Measurements from ENCODE around the gene PMM2. TPM values are rescaled to one million over a fixed set of nuclear protein-coding genes. Genes with fewer than 3 reads are reported as not detected.

The PMM2 gene
- total RNA-seq, 4 donors from 2014 or later = 10.4 to 20.9 (median 16.6) TPM

DNA sequence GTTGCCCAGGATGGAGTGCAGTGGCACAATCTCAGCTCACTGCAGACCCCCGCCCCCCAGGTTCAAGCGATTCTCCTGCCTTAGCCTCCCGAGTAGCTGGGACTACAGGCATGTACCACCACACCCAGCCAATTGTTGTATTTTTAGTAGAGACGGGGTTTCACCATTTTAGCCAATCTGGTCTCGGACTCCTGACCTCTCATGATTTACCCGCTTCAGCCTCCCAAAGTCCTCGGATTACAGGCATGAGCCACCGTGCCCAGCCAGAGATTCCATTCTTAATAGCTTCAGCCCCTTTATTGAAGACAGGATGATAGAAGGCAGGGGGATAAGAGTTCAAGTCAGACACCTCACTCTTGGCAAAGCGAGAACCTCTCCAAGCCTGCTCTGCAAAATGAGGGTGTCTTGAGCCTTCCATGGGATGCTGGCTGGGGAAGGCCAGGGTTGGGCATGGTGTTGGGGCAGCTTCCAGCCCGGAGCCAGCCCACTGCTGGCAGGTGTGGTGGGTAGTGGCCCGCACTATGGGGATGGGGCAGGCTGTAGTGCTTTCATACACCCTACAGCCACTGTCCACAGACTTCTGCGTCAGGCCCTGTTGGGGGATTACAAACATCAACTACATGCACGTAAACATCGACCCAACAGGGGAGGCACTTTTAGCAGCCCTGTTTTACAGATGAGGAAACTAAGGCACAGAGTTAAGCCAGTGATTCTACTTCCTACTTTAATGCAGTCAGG is 67.7 kb downstream of the PMM2 start:
- in situ Hi-C loops (cut with MboI; ENCODE audit: low sequenced_read_pairs in 4 of 4) = no loop called here
- TF ChIP-seq POLR2A (IDR thresholded peaks at IDR 0.05) = no peak
- TF ChIP-seq, protein P1, sequence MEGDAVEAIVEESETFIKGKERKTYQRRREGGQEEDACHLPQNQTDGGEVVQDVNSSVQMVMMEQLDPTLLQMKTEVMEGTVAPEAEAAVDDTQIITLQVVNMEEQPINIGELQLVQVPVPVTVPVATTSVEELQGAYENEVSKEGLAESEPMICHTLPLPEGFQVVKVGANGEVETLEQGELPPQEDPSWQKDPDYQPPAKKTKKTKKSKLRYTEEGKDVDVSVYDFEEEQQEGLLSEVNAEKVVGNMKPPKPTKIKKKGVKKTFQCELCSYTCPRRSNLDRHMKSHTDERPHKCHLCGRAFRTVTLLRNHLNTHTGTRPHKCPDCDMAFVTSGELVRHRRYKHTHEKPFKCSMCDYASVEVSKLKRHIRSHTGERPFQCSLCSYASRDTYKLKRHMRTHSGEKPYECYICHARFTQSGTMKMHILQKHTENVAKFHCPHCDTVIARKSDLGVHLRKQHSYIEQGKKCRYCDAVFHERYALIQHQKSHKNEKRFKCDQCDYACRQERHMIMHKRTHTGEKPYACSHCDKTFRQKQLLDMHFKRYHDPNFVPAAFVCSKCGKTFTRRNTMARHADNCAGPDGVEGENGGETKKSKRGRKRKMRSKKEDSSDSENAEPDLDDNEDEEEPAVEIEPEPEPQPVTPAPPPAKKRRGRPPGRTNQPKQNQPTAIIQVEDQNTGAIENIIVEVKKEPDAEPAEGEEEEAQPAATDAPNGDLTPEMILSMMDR (IDR thresholded peaks at IDR 0.05 in 4 of 5, conservative IDR thresholded peaks at IDR 0.05 in 1 of 5) = no peak
- ATAC-seq (no peak), DNase-seq (no peak)
- H3K36me3 ChIP-seq = no peaks in the 10 kb centered on the region
- no peaks in the 10 kb centered on the region for H3K9me3 ChIP-seq
- H3K4me1 ChIP-seq = peaks cover 35 to 39% of the 10 kb centered on the region in 2 donors
- no peak overlapping the region for H3K4me3 ChIP-seq
- peak overlapping the region; percentile 2 to 80 (median 50) for H3K27ac ChIP-seq
- intact Hi-C loops (cut with DNase I; ENCODE audit: low total_unique reads) = no loop called here
- H3K27me3 ChIP-seq = peaks cover 32 to 37% (median 34%) of the 10 kb centered on the region in 3 donors

DNA sequence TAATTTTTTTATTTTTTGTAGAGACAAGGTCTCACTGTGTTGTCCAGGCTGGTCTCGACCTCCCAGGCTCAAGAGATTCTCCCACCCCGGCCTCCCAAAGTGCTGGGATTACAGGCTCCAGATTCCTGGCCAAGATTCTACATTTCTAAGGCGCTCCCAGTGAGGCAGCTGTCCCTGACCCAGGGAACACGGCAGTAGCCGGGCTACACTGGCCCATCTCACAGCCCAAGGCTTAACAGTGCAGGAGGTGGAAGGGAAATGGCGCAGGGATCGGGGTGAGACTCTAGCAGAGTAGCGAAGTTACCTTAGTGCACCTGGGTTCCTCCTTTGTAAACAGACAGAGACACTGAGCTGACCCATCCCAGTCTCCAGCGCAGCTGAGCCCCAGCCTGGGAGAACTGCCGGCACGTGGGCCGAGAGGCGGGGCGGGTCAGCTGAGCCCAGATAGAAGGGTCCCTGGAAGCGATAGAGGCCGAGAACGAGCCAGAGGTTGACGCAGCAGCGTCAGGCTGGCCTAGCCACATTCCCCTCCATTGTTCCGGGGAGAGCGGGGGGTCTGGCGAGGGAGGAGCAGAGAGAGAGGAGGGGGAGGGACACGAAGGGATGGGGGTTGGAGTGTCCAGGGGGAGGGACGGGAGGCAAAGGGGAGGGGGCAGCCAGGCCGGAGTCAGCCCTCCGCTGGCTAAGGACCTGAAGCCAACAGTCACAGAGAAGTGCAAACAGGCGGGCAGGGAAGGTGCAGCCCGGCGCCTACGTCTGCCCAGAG is 68.7 kb downstream of the PMM2 start:
- H3K36me3 ChIP-seq = no peaks in the 10 kb centered on the region
- DNase-seq (no peak), ATAC-seq (no peak)
- no peaks in the 10 kb centered on the region for H3K9me3 ChIP-seq
- peak overlapping the region; percentile 68 to 94 (median 78) for H3K4me3 ChIP-seq
- intact Hi-C loops (cut with DNase I; ENCODE audit: low total_unique reads) = no loop called here
- H3K27me3 ChIP-seq = peaks cover 32 to 37% (median 34%) of the 10 kb centered on the region in 3 donors
- in situ Hi-C loops (cut with MboI; ENCODE audit: low sequenced_read_pairs in 4 of 4) = no loop called here
- H3K4me1 ChIP-seq = peaks cover 35 to 39% of the 10 kb centered on the region in 2 donors
- peak overlapping the region; percentile 69 to 80 (median 76) for H3K27ac ChIP-seq
- TF ChIP-seq, protein P1 (IDR thresholded peaks at IDR 0.05 in 4 of 5, conservative IDR thresholded peaks at IDR 0.05 in 1 of 5) = no peak
- no peak for TF ChIP-seq POLR2A (IDR thresholded peaks at IDR 0.05)

DNA sequence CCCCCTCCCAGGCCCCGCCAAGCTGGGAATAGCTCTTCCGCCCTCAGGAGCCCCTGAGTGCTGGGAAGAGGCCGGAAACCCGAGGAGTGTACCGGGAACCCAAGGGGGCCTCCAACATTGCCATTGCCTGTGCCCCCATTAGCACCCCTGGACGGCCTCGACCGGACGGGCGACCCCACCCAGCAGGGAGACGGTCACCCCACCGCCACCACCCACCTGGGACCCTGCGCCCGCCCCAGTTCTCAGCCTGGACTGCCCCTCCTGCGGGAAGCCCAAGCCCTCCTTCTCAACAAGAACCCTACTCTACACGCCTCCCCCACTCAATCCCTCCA is 69.2 kb downstream of the PMM2 start:
- in situ Hi-C loops (cut with MboI; ENCODE audit: low sequenced_read_pairs in 4 of 4) (no loop called here), intact Hi-C loops (cut with DNase I; ENCODE audit: low total_unique reads) (no loop called here)
- no peak for TF ChIP-seq POLR2A (IDR thresholded peaks at IDR 0.05)
- TF ChIP-seq, protein P1 (IDR thresholded peaks at IDR 0.05 in 4 of 5, conservative IDR thresholded peaks at IDR 0.05 in 1 of 5) = no peak
- H3K27ac ChIP-seq = peak overlapping the region; percentile 69 to 80 (median 76)
- DNase-seq (no peak), ATAC-seq (no peak)
- peaks cover 32 to 37% (median 34%) of the 10 kb centered on the region in 3 donors for H3K27me3 ChIP-seq
- H3K4me1 ChIP-seq = peaks cover 35 to 39% of the 10 kb centered on the region in 2 donors
- no peaks in the 10 kb centered on the region for H3K36me3 ChIP-seq
- H3K9me3 ChIP-seq = no peaks in the 10 kb centered on the region
- H3K4me3 ChIP-seq = peak overlapping the region; percentile 68 to 94 (median 78)

DNA sequence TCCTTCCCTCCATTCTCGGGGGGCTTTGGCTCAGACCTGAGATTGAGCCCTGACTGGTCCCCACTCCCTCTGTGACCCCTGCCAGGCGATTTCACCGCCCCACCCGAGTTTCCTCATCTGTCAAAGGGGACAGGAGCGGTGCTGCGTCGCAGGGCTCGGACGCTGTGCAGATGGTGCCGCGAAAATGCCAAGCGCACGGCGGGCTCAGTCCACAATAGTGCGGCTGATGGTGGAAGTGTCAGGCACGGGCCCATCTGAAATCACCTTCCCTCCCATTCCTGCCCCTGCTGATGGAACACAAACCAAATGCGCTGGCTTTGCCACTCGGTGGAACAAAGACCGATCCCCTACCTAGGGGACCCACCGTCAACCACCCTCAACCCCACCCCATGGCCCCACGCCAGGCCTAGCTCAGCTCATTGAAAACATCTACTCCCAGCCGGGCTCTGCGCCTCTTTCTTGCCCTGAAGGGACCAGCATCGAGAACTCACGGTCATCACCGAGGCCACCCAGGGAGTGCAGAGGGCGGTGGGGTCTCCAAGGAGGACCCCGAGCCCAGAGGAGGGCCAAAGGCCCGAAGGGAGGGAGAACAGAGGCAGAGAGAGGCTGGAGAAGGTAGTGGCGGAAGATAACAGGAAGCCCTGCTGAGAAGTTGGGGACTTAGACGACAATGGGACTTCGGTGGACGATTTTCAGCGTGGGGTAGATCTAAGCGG is 69.7 kb downstream of the PMM2 start:
- peak overlapping the region; percentile 69 to 80 (median 76) for H3K27ac ChIP-seq
- intact Hi-C loops (cut with DNase I; ENCODE audit: low total_unique reads) = no loop called here

More for the DNA sequence above, 69.7 kb downstream of the PMM2 start:
- Histone ChIP-seq H3K4me1 (peaks cover 29 to 39% of the 10 kb centered on the region in 2 donors), H3K36me3 (no peaks in the 10 kb centered on the region), H3K4me3 (peak overlapping the region; percentile 68 to 94 (median 78)), H3K9me3 (no peaks in the 10 kb centered on the region), H3K27me3 (peaks cover 32 to 37% (median 34%) of the 10 kb centered on the region in 3 donors)
- ATAC-seq = no peak
- DNase-seq = no peak
- in situ Hi-C loops (cut with MboI; ENCODE audit: low sequenced_read_pairs in 4 of 4) = no loop called here
- no peak for TF ChIP-seq POLR2A (IDR thresholded peaks at IDR 0.05)
- TF ChIP-seq, protein P1 (IDR thresholded peaks at IDR 0.05 in 4 of 5, conservative IDR thresholded peaks at IDR 0.05 in 1 of 5) = no peak

Measured in gastrocnemius medialis (tissue), 4 donors.